ENCODE data around the gene ANKRD26. TPM values are rescaled to one million over a fixed set of nuclear protein-coding genes. Genes with fewer than 3 reads are reported as not detected.

ANKRD26 gene
- total RNA-seq (2022; extraction: Qiagen RNA extraction) = 2.1 to 3.0 TPM (median 2.8 TPM) in 5 replicates

GRCh38 chr10:27099916-27100812, at the start of gene ANKRD26:
ANKRD26 (minus strand) TSS chr10:27100494; CDS start chr10:27100326, 168 bp downstream.

Other genes starting within 250 kb of the ANKRD26 start
- gene ABI1, start 239.5 kb downstream of the ANKRD26 start, total RNA-seq (2022; extraction: Qiagen RNA extraction) = 49.3 to 56.7 TPM (median 52.2 TPM) in 5 replicates
- gene YME1L1, start 53.9 kb upstream of the ANKRD26 start, total RNA-seq (2022; extraction: Qiagen RNA extraction) = 84.3 to 100 TPM (median 98.1 TPM) in 5 replicates
- 18.6 to 20.6 TPM (median 19.8 TPM) in 5 replicates for gene MASTL, start 54.9 kb upstream of the ANKRD26 start, total RNA-seq (2022; extraction: Qiagen RNA extraction)
- 21.3 to 26.5 TPM (median 25.0 TPM) in 5 replicates for gene ACBD5, start 140.3 kb upstream of the ANKRD26 start, total RNA-seq (2022; extraction: Qiagen RNA extraction)